Measurements from ENCODE around the gene MICOS13. TPM values are rescaled to one million over a fixed set of nuclear protein-coding genes. Genes with fewer than 3 reads are reported as not detected.

The MICOS13 gene
- total RNA-seq, 1 donor from 2014 or later, result 42.2 TPM

- H3K36me3 Mint-ChIP-seq, result no peaks in the 10 kb centered on the region
- H3K9me3 Mint-ChIP-seq, result no peaks in the 10 kb centered on the region
- peak overlapping the region; percentile 99 for H3K27ac Mint-ChIP-seq
- peaks cover 3% of the 10 kb centered on the region for H3K27me3 Mint-ChIP-seq
- DNase-seq (ENCODE audit: extremely low spot score, unreplicated experiment), result no peak
- peak overlapping the region; percentile 99 for H3K4me3 Mint-ChIP-seq
- peak; percentile 34 for TF ChIP-seq CTCF (conservative IDR thresholded peaks at IDR 0.05)
- H3K4me1 Mint-ChIP-seq (ENCODE audit: unreplicated experiment), result peaks cover 9% of the 10 kb centered on the region
Observed at GRCh38 chr19:5680084-5680436, 256 bp downstream of the MICOS13 start.

GRCh38 chr19:5679289-5680083 lies 830 bp downstream of the MICOS13 start:
- Mint-ChIP-seq H3K9me3 (no peaks in the 10 kb centered on the region), H3K4me3 (peak overlapping the region; percentile 99), H3K27ac (peak overlapping the region; percentile 99), H3K27me3 (peaks cover 3% of the 10 kb centered on the region), H3K36me3 (no peaks in the 10 kb centered on the region), H3K4me1 (ENCODE audit: unreplicated experiment) (peaks cover 9% of the 10 kb centered on the region)
- DNase-seq (ENCODE audit: extremely low spot score, unreplicated experiment), result no peak
- no peak for TF ChIP-seq CTCF (conservative IDR thresholded peaks at IDR 0.05)

- no peak for DNase-seq (ENCODE audit: extremely low spot score, unreplicated experiment)
- Mint-ChIP-seq H3K4me1 (ENCODE audit: unreplicated experiment) (peaks cover 9% of the 10 kb centered on the region), H3K27me3 (peaks cover 3% of the 10 kb centered on the region), H3K9me3 (no peaks in the 10 kb centered on the region), H3K36me3 (no peaks in the 10 kb centered on the region), H3K4me3 (no peak overlapping the region), H3K27ac (no peak overlapping the region)
- no peak for TF ChIP-seq CTCF (conservative IDR thresholded peaks at IDR 0.05)
Observed at GRCh38 chr19:5678071-5678718, 2.1 kb downstream of the MICOS13 start.

- DNase-seq (ENCODE audit: extremely low spot score, unreplicated experiment), result no peak
- H3K27ac Mint-ChIP-seq, result no peak overlapping the region
- no peak for TF ChIP-seq CTCF (conservative IDR thresholded peaks at IDR 0.05)
- no peaks in the 10 kb centered on the region for H3K36me3 Mint-ChIP-seq
- H3K4me3 Mint-ChIP-seq, result no peak overlapping the region
- H3K9me3 Mint-ChIP-seq, result no peaks in the 10 kb centered on the region
- H3K4me1 Mint-ChIP-seq (ENCODE audit: unreplicated experiment), result peaks cover 9% of the 10 kb centered on the region
- H3K27me3 Mint-ChIP-seq, result peaks cover 3% of the 10 kb centered on the region
Observed at GRCh38 chr19:5677580-5677979, 2.7 kb downstream of the MICOS13 start.

- H3K9me3 Mint-ChIP-seq, result no peaks in the 10 kb centered on the region
- peaks cover 9% of the 10 kb centered on the region for H3K4me1 Mint-ChIP-seq (ENCODE audit: unreplicated experiment)
- DNase-seq (ENCODE audit: extremely low spot score, unreplicated experiment), result no peak
- no peak for TF ChIP-seq CTCF (conservative IDR thresholded peaks at IDR 0.05)
- H3K4me3 Mint-ChIP-seq, result no peak overlapping the region
- H3K27me3 Mint-ChIP-seq, result peaks cover 3% of the 10 kb centered on the region
- H3K36me3 Mint-ChIP-seq, result no peaks in the 10 kb centered on the region
- no peak overlapping the region for H3K27ac Mint-ChIP-seq
Observed at GRCh38 chr19:5677136-5677535, 3.2 kb downstream of the MICOS13 start.
